ENCODE results near the gene BASP1. TPM values are rescaled to one million over a fixed set of nuclear protein-coding genes. Genes with fewer than 3 reads are reported as not detected.

BASP1 gene
- total RNA-seq, 2 experiments from 2014 or later: 0.70 to 0.93 TPM

GRCh38 chr5:17228821-17229291 lies 11.4 kb downstream of the BASP1 start:
- no peaks in the 10 kb centered on the region for H3K4me1 ChIP-seq (ENCODE audit: insufficient read depth, low read length)
- H3K4me1 Mint-ChIP-seq (ENCODE audit: low read depth): no peaks in the 10 kb centered on the region
- ATAC-seq (ENCODE audit: poor library complexity): no peak
- no peak overlapping the region for H3K27ac ChIP-seq (ENCODE audit: low read depth in 1 of 2, low read length in 2 of 2)
- no peaks in the 10 kb centered on the region for H3K27me3 ChIP-seq (ENCODE audit: control insufficient read depth in 1 of 2, insufficient read depth in 2 of 2, low read length in 2 of 2)
- no peak for TF ChIP-seq CTCF (IDR thresholded peaks at IDR 0.05)
- H3K4me3 ChIP-seq (ENCODE audit: low read length): no peak overlapping the region
- no peak overlapping the region for H3K4me3 Mint-ChIP-seq
- ChIA-PET CTCF (no interaction called here), POLR2A (no interaction called here)
- DNase-seq: no peak
- H3K36me3 ChIP-seq (ENCODE audit: insufficient read depth, low read length): no peaks in the 10 kb centered on the region
- H3K36me3 Mint-ChIP-seq (ENCODE audit: low read depth): no peaks in the 10 kb centered on the region
- H3K9me3 Mint-ChIP-seq: no peaks in the 10 kb centered on the region
- H3K9me3 ChIP-seq (ENCODE audit: control insufficient read depth in 1 of 2, insufficient read depth in 1 of 2, low read length in 2 of 2): peaks cover 0 to 4% of the 10 kb centered on the region in 2 experiments
- no peak overlapping the region for H3K27ac Mint-ChIP-seq
- peaks cover 29% of the 10 kb centered on the region for H3K27me3 Mint-ChIP-seq
- intact Hi-C loops (cut with DNase I, micrococcal nuclease): no loop called here

- Mint-ChIP-seq H3K27me3 (peaks cover 24% of the 10 kb centered on the region), H3K4me3 (no peak overlapping the region), H3K9me3 (no peaks in the 10 kb centered on the region), H3K36me3 (ENCODE audit: low read depth) (no peaks in the 10 kb centered on the region), H3K27ac (no peak overlapping the region), H3K4me1 (ENCODE audit: low read depth) (no peaks in the 10 kb centered on the region)
- H3K4me1 ChIP-seq (ENCODE audit: insufficient read depth, low read length): no peaks in the 10 kb centered on the region
- CTCF ChIA-PET: no interaction called here
- ATAC-seq (ENCODE audit: poor library complexity): no peak
- no peaks in the 10 kb centered on the region for H3K36me3 ChIP-seq (ENCODE audit: insufficient read depth, low read length)
- no peak overlapping the region for H3K27ac ChIP-seq (ENCODE audit: low read depth in 1 of 2, low read length in 2 of 2)
- no peak overlapping the region for H3K4me3 ChIP-seq (ENCODE audit: low read length)
- H3K9me3 ChIP-seq (ENCODE audit: control insufficient read depth in 1 of 2, insufficient read depth in 1 of 2, low read length in 2 of 2): peaks cover 0 to 4% of the 10 kb centered on the region in 2 experiments
- intact Hi-C loops (cut with DNase I, micrococcal nuclease): no loop called here
- H3K27me3 ChIP-seq (ENCODE audit: control insufficient read depth in 1 of 2, insufficient read depth in 2 of 2, low read length in 2 of 2): no peaks in the 10 kb centered on the region
- TF ChIP-seq CTCF (IDR thresholded peaks at IDR 0.05): no peak
- POLR2A ChIA-PET: no interaction called here
- DNase-seq: no peak
Measured at GRCh38 chr5:17229313-17229712, 11.9 kb downstream of the BASP1 start.

GRCh38 chr5:17230191-17230590 lies 12.8 kb downstream of the BASP1 start:
- Histone ChIP-seq H3K27ac (ENCODE audit: low read depth in 1 of 2, low read length in 2 of 2) (no peak overlapping the region), H3K9me3 (ENCODE audit: control insufficient read depth in 1 of 2, insufficient read depth in 1 of 2, low read length in 2 of 2) (peaks cover 0 to 4% of the 10 kb centered on the region in 2 experiments), H3K4me1 (ENCODE audit: insufficient read depth, low read length) (no peaks in the 10 kb centered on the region), H3K4me3 (ENCODE audit: low read length) (no peak overlapping the region), H3K27me3 (ENCODE audit: control insufficient read depth in 1 of 2, insufficient read depth in 2 of 2, low read length in 2 of 2) (no peaks in the 10 kb centered on the region), H3K36me3 (ENCODE audit: insufficient read depth, low read length) (no peaks in the 10 kb centered on the region)
- no peak for ATAC-seq (ENCODE audit: poor library complexity)
- ChIA-PET CTCF (no interaction called here), POLR2A (no interaction called here)
- no peak for TF ChIP-seq CTCF (IDR thresholded peaks at IDR 0.05)
- no peaks in the 10 kb centered on the region for H3K4me1 Mint-ChIP-seq (ENCODE audit: low read depth)
- no peak overlapping the region for H3K4me3 Mint-ChIP-seq
- no peaks in the 10 kb centered on the region for H3K36me3 Mint-ChIP-seq (ENCODE audit: low read depth)
- intact Hi-C loops (cut with DNase I, micrococcal nuclease): no loop called here
- H3K27ac Mint-ChIP-seq: no peak overlapping the region
- peaks cover 21% of the 10 kb centered on the region for H3K27me3 Mint-ChIP-seq
- no peak for DNase-seq
- H3K9me3 Mint-ChIP-seq: no peaks in the 10 kb centered on the region

Measured in CD4-positive, alpha-beta T cell (primary cell).